GM13976 (cell line): Measurements from ENCODE around the gene HLCS.

ENCODE experiments used
- DNase-seq: peaks from one replicate; pipeline ENCODE4 v3.0.0; 2012; ENCODE audit warnings: low spot score
- in situ Hi-C: fragments of 300-500 bp; cut with MboI; formaldehyde crosslinking; loops from one replicate; pipeline ENCODE4 v1.12.0; 2022; ENCODE audit warnings: low sequenced_read_pairs, mixed read lengths, inconsistent platforms; ENCODE audit not compliant: unreplicated experiment
- TF ChIP-seq, protein P1 (sequence below): IDR thresholded peaks from 2 replicates; pipeline ENCODE4 v1.5.1; 2012; ENCODE audit warnings: borderline replicate concordance, mild to moderate bottlenecking; ENCODE audit not compliant: insufficient read depth; ENCODE audit errors: extremely low read depth, missing control alignments, control extremely low read depth

HLCS gene

DNA sequence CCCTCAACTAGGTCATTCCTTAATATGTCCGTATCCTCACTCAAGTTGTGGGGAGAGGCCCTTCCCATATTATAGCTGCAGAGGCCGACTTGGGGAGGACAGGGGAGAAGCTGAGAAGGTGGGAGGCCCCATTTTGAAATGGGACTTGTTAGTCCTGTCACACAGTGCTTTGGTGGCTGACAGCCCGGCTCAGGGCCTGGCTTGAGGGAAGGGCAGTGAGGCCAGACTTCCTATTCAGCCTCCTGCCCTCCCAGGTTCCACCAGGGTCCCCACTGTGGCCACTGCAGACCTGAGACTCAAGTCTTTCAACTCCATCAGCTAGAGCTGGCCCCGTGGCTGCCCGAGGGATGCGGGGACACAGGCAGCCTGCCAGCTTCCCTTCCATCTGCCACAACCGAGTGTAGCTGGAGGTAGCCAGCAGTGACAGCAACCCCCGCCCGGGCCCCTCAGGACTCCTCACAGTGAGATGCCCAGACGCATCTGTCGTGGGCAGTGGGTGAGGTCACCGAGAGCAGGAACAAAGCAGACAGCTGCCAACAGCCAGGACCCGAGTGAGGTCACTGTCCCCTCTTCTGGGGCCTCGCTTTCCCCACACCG is 230.6 kb downstream of the HLCS start:
- TF ChIP-seq, protein P1, sequence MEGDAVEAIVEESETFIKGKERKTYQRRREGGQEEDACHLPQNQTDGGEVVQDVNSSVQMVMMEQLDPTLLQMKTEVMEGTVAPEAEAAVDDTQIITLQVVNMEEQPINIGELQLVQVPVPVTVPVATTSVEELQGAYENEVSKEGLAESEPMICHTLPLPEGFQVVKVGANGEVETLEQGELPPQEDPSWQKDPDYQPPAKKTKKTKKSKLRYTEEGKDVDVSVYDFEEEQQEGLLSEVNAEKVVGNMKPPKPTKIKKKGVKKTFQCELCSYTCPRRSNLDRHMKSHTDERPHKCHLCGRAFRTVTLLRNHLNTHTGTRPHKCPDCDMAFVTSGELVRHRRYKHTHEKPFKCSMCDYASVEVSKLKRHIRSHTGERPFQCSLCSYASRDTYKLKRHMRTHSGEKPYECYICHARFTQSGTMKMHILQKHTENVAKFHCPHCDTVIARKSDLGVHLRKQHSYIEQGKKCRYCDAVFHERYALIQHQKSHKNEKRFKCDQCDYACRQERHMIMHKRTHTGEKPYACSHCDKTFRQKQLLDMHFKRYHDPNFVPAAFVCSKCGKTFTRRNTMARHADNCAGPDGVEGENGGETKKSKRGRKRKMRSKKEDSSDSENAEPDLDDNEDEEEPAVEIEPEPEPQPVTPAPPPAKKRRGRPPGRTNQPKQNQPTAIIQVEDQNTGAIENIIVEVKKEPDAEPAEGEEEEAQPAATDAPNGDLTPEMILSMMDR: no peak
- DNase-seq: no peak
- in situ Hi-C loops: no loop called here

DNA sequence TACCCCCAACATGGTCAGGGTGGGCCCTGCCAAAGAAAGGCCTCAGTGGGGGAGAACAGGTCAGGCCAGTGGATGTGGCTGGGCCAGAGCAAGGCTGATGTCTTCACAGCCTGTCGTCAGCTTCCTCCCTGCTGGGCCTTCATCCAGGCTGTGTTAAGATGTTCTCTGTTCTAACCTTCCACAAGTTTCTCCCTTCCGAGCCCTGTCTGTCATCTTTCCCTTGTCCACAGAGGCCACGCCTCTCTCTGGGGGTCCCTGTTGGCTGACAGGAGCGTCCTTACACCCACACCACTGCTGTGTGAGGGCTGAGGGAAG is 231.3 kb downstream of the HLCS start:
- TF ChIP-seq, protein P1: no peak

DNA sequence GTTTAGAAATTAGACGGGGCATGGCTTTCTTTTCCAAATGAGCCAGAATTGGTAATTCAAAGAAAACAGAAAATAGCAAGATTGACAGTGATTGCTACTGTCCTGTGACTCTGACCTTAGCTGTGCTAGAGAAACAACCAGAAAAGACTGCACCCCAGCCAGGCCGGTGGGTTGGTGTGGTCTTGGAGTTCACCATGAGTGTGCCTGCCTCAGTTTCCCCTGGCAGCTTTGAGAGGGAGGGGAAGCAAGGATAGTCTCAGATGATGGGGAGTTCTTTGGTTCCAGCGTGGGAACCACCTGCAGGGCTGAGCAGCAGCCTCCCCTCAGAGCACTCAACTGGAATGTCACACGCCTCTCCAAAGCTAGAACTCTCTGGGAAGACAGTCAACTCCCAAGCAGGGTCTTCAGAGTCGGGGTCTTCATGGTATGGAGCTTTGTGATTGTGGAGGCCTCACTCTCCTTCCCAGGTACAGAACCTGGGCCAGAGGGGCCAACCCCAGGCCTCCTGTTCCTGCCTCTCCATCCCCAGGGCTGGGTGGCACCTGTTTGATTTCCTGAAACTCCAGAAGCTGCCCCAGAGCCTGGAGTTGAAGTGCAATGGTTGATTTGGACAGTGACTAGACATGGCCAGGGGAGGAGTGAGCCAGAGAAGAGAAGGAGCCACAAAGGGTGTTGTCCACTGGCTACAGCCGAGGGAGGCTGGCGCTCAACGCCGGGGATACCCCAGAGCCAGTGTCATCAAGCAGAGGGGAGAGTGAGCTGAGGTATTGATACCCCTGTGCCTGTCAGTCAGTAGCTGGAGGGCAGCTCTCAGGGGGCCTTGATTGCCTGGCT is 231.9 kb downstream of the HLCS start:
- TF ChIP-seq, protein P1: no peak
- no peak for DNase-seq
- in situ Hi-C loops: no loop called here

More for the DNA sequence above, 231.3 kb downstream of the HLCS start:
- no peak for DNase-seq
- in situ Hi-C loops: no loop called here

DNA sequence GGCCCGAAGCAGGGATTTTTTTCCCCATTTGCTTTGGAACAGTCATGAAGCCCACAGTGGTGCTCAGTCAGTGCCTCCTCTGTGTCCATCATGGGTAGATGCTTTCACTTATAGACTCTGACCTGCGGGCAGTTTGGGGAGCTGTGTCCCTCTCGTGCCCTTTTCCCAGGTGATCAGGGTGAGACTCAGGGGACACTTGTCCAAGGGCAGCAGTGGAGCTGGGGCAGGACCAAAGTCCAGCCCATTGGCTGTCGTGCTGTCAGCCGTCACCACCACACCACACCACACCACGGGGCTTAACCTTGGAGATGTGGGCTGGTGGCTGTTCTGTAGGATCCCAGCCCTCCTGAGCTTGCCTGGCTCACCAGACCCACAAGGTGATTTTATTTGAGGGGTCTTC is 232.6 kb downstream of the HLCS start:
- TF ChIP-seq, protein P1: no peak
- in situ Hi-C loops: no loop called here
- no peak for DNase-seq

DNA sequence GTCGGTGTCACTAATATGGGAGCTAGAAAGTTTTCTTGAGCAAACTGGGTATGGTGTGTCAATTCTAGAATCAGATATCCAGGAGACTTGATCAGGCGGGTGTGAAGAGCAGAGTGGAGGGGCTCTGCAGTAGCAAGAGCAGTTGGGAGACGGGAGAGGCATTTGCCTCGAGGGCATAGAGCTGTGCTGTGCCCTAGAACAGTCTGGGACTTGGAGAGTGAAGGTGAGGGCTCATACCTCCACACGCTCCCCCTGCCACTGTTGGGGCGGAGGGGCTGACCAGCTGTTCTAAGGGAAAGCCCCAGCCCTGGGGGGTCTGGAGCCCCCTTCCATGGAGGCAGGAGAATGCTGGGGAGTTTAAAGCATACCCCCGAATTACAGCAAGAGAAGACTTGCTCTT is 233.7 kb downstream of the HLCS start:
- no peak for DNase-seq
- in situ Hi-C loops: no loop called here
- TF ChIP-seq, protein P1: no peak

DNA sequence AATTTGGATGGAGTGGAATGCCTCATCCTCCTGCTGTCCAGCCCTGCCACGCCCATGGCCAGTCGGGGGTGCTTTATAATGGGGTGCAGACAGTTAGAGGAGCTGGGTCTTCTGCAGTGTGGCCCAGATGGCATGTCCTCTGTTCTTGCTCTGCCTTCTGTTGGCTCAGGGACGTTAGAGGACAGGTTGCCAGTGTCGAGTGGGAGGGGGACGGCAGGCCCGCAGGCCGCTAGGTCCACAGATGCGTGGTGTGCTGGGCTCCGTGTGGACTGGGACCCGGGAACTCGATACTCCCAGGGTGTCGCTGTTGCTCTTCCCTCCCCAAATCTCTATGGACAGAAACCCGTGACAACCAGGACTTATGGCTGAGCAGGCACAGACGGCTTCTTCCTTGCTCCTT is 234.3 kb downstream of the HLCS start:
- in situ Hi-C loops: no loop called here
- no peak for DNase-seq
- TF ChIP-seq, protein P1: no peak
